GM12892 (cell line): ENCODE data around the gene TMEM235.

ENCODE experiments used
- POLR2AphosphoS5 ChIP-seq: IDR thresholded peaks from 2 replicates; pipeline ENCODE4 v1.6.1; 2011; ENCODE audit warnings: low read depth, low read length, control low read depth
- TAF1 ChIP-seq: IDR thresholded peaks from 2 replicates; pipeline ENCODE4 v1.6.1; 2011; ENCODE audit warnings: low read depth, mild to moderate bottlenecking, control low read depth, low read length, borderline replicate concordance

- no peak for TF ChIP-seq POLR2AphosphoS5
- no peak for TF ChIP-seq TAF1
Observed at GRCh38 chr17:78236362-78237127, 5.1 kb downstream of the TMEM235 start.
